ENCODE measurements around the gene ASF1B. TPM values are rescaled to one million over a fixed set of nuclear protein-coding genes. Genes with fewer than 3 reads are reported as not detected.

Gene ASF1B
- total RNA-seq, 1 experiment from 2014 or later = 78.1 TPM

DNA sequence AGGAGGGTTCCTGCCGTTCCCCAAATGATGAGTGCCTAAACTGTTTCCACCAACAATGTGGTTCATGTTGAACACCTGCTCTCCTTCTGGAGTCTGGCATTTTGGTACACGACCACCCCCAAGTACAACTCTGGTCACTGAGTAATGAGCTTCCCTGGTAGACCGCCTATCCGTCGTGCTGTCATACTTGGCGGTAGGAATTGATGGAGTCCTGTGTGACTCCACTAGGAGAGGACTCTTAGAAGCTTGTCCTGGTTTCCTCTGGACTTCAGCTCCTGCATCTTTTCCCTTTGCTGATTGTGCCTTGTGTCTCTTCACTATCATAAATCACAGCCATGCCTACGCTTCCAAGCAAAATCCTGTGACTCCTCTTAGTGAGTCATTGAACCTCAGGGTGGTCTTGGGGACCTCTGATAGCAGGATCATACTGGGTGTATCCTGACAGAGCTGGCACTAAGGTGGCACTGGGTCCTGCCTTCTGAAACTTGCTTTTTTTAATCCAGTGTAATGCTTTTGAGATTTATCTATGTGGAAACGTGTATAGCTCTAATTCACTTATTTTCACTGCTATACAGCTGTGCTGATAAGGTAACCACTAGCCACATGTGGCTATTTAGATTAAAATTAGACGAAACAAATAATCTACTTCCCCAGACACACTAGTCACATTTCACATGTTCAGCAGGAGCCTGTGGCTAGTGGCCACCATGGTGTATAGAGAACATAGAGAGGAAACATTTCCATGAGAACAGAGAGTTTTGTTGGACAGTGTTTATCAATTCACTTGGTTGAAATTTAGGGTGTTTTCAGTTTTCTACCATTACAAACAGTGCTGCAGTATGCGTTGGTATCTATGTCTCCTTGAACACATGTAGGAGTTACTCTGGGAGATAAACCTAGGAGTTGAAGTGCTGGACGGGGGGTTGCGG is 6.1 kb upstream of the ASF1B start:
- ChIA-PET RAD21 (ENCODE audit: low non-redundant PET in 1 of 2, low total read pairs in 2 of 2, uncharacterized antibody in 2 of 2, unreplicated experiment in 2 of 2) (no interaction called here), POLR2A (interaction anchor here (0.6 kb wide), 1 partner anchor 295 kb away, joined by 3 read pairs; no protein-coding TSS in a partner anchor), CTCF (no interaction called here)
- Histone ChIP-seq H3K9me2 (ENCODE audit: insufficient read depth) (no peaks in the 10 kb centered on the region), H3K4me3 (replicated peaks in 1 of 2; ENCODE audit: low read depth in 1 of 2, low read length in 2 of 2) (no peak overlapping the region), H3K4me2 (ENCODE audit: low read length) (no peak overlapping the region), H3K9ac (ENCODE audit: low read length) (no peak overlapping the region), H3K36me3 (ENCODE audit: control insufficient read depth in 1 of 2, insufficient read depth in 2 of 2, low read length in 2 of 2) (no peaks in the 10 kb centered on the region), H2AFZ (ENCODE audit: low read depth, low read length, poor library complexity, severe bottlenecking) (no peak overlapping the region), H4K20me1 (ENCODE audit: insufficient read depth) (no peaks in the 10 kb centered on the region), H3K79me2 (ENCODE audit: insufficient read depth, low read length) (peaks cover 5% of the 10 kb centered on the region), H3K27ac (ENCODE audit: low read depth, low read length) (no peak overlapping the region), H3K4me1 (ENCODE audit: control insufficient read depth in 1 of 2, insufficient read depth in 2 of 2, low read length in 2 of 2) (peaks cover 7 to 16% of the 10 kb centered on the region in 2 experiments; a peak in 3 of 4 replicates), H3K27me3 (ENCODE audit: insufficient read depth, low read length) (no peaks in the 10 kb centered on the region), H3K9me3 (ENCODE audit: control insufficient read depth in 1 of 2, insufficient read depth in 1 of 2, low read depth in 1 of 2, low read length in 2 of 2) (no peaks in the 10 kb centered on the region)
- DNase-seq (ENCODE audit: low read depth, low spot score) = no peak
- TF ChIP-seq ZFX (IDR thresholded peaks at IDR 0.05) (no peak), ELF1 (IDR thresholded peaks at IDR 0.05; ENCODE audit: borderline replicate concordance, low read depth) (no peak), SRF (IDR thresholded peaks at IDR 0.05; ENCODE audit: low read depth) (no peak), EGR1 (IDR thresholded peaks at IDR 0.05; ENCODE audit: low read depth) (no peak), POLR2AphosphoS5 (IDR thresholded peaks at IDR 0.05; ENCODE audit: low read depth, low read length) (no peak), FOSL1 (IDR thresholded peaks at IDR 0.05; ENCODE audit: low read depth) (no peak), JUND (IDR thresholded peaks at IDR 0.05) (no peak), SIN3A (IDR thresholded peaks at IDR 0.05; ENCODE audit: low read depth) (no peak), TCF7L2 (IDR thresholded peaks at IDR 0.05; ENCODE audit: borderline replicate concordance, extremely low read depth, insufficient read depth, insufficient read length) (no peak), CBX3 (IDR thresholded peaks at IDR 0.05; ENCODE audit: low read depth) (no peak), SP1 (IDR thresholded peaks at IDR 0.05; ENCODE audit: low read depth) (no peak)
- intact Hi-C loops (cut with micrococcal nuclease) = no loop called here
- no TSS peak for BruUV-seq (replicated peaks)
- no peak for ATAC-seq

GRCh38 chr19:14141041-14141440 is 4.7 kb upstream of the ASF1B start:
- H2AFZ ChIP-seq (ENCODE audit: low read depth, low read length, poor library complexity, severe bottlenecking) = no peak overlapping the region

More at GRCh38 chr19:14141041-14141440, 4.7 kb upstream of the ASF1B start:
- Histone ChIP-seq H3K9me3 (ENCODE audit: control insufficient read depth in 1 of 2, insufficient read depth in 1 of 2, low read depth in 1 of 2, low read length in 2 of 2) (no peaks in the 10 kb centered on the region), H3K36me3 (ENCODE audit: control insufficient read depth in 1 of 2, insufficient read depth in 2 of 2, low read length in 2 of 2) (no peaks in the 10 kb centered on the region), H3K79me2 (ENCODE audit: insufficient read depth, low read length) (peaks cover 8% of the 10 kb centered on the region), H3K4me3 (replicated peaks in 1 of 2; ENCODE audit: low read depth in 1 of 2, low read length in 2 of 2) (no peak overlapping the region), H3K27ac (ENCODE audit: low read depth, low read length) (no peak overlapping the region), H3K9me2 (ENCODE audit: insufficient read depth) (no peaks in the 10 kb centered on the region), H3K27me3 (ENCODE audit: insufficient read depth, low read length) (no peaks in the 10 kb centered on the region), H3K4me1 (ENCODE audit: control insufficient read depth in 1 of 2, insufficient read depth in 2 of 2, low read length in 2 of 2) (peaks cover 7 to 16% of the 10 kb centered on the region in 2 experiments; a peak in 3 of 4 replicates), H3K9ac (ENCODE audit: low read length) (no peak overlapping the region), H3K4me2 (ENCODE audit: low read length) (no peak overlapping the region), H4K20me1 (ENCODE audit: insufficient read depth) (no peaks in the 10 kb centered on the region)
- ChIA-PET POLR2A (no interaction called here), CTCF (interaction anchor here (0.7 kb wide), 1 partner anchor 27 kb away, joined by 3 read pairs; no protein-coding TSS in a partner anchor), RAD21 (ENCODE audit: low non-redundant PET in 1 of 2, low total read pairs in 2 of 2, uncharacterized antibody in 2 of 2, unreplicated experiment in 2 of 2) (no interaction called here)
- no peak for TF ChIP-seq CBX3 (IDR thresholded peaks at IDR 0.05; ENCODE audit: low read depth)
- no peak for TF ChIP-seq ATF3 (IDR thresholded peaks at IDR 0.05)
- TF ChIP-seq SP1 (IDR thresholded peaks at IDR 0.05; ENCODE audit: low read depth) = no peak
- TF ChIP-seq, protein P1, sequence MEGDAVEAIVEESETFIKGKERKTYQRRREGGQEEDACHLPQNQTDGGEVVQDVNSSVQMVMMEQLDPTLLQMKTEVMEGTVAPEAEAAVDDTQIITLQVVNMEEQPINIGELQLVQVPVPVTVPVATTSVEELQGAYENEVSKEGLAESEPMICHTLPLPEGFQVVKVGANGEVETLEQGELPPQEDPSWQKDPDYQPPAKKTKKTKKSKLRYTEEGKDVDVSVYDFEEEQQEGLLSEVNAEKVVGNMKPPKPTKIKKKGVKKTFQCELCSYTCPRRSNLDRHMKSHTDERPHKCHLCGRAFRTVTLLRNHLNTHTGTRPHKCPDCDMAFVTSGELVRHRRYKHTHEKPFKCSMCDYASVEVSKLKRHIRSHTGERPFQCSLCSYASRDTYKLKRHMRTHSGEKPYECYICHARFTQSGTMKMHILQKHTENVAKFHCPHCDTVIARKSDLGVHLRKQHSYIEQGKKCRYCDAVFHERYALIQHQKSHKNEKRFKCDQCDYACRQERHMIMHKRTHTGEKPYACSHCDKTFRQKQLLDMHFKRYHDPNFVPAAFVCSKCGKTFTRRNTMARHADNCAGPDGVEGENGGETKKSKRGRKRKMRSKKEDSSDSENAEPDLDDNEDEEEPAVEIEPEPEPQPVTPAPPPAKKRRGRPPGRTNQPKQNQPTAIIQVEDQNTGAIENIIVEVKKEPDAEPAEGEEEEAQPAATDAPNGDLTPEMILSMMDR (IDR thresholded peaks at IDR 0.05 in 2 of 3, conservative IDR thresholded peaks at IDR 0.05 in 1 of 3; ENCODE audit: borderline replicate concordance in 1 of 3, insufficient read depth in 1 of 3, low read depth in 2 of 3, low read length in 2 of 3) = no peak
- no peak for TF ChIP-seq JUND (IDR thresholded peaks at IDR 0.05)
- TF ChIP-seq YY1 (IDR thresholded peaks at IDR 0.05; ENCODE audit: extremely low read depth, insufficient replicate concordance, low read depth, low read length) = no peak
- TF ChIP-seq MAX (IDR thresholded peaks at IDR 0.05) = no peak
- ATAC-seq = no peak
- no TSS peak for BruUV-seq (replicated peaks)
- intact Hi-C loops (cut with micrococcal nuclease) = no loop called here
- DNase-seq (ENCODE audit: low read depth, low spot score) = no peak

Data from HCT116 (cell line).